Activated CD8-positive, alpha-beta memory T cell treated with anti-CD3 and anti-CD28 coated beads for 36 hours (primary cell): ENCODE measurements around the gene ERCC2. TPM values are rescaled to one million over a fixed set of nuclear protein-coding genes. Genes with fewer than 3 reads are reported as not detected.
"Not testable (repeated sequence)": the region's sequence is repeated elsewhere in the genome, so short reads cannot be mapped to it uniquely, and the experiment has no call there.

Experiments used
- CTCF ChIA-PET: fragments of 350-600 bp; sonication (Branson Sonifier 250); formaldehyde crosslinking; loops from one replicate; lab custom pipeline; 2021; ENCODE audit warnings: antibody characterized with exemption; lab: Charles Lee
- POLR2A ChIA-PET: fragments of 350-600 bp; sonication (Branson Sonifier 250); formaldehyde crosslinking; loops from one replicate; lab custom pipeline; 2021; ENCODE audit warnings: antibody characterized with exemption; lab: Charles Lee
- total RNA-seq, 2 experiments: library from RNA; stranded (reverse); gene quantifications; one replicate each; pipeline ENCODE4 v1.2.3, GENCODE V29; 2021

Gene ERCC2
- total RNA-seq, 2 experiments from 2014 or later, result 23.8 to 27.0 TPM

DNA sequence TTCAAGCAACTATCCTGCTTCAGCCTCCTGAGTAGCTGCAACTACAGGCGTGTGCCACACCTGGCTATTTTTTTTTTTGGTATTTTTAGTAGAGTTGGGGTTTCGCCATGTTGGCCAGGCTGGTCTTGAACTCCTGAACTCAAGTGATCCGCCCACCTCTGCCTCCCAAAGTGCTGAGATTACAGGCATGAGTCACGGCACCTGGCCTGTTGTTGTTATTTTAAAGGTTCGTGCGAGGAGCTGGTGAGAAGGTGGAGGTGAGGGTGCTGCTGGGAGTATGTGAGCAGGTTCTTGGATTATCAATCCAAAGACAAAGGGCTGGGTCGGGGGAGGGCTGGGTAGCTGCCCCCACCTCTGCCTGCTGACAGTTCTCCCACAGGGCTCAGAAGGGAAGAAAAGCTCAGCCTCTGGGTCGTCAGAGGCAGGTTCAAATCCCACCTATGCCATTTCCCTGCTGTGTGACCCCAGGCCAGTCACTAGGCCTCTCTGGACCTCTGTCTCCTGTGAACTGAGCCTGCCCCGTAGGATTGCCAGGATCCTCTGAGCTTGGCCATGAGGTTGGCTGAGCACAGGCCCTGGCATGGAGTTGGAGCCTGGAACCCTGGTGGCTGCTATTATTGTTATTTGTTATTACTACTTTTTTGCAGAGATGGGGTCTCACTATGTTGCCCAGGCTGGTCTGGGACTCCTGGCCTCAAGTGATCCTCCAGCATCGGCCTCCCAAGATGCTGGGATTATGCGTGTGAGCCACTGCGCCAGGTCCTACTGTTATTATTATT, 49.2 kb downstream of the ERCC2 start:
- POLR2A ChIA-PET, result no interaction called here
- CTCF ChIA-PET, result interaction anchor here (0.6 kb wide), 1 partner anchor 18 kb away, joined by 3 read pairs; no protein-coding TSS in a partner anchor

- CTCF ChIA-PET, result interaction anchor here (1.4 kb wide), 1 partner anchor 10 kb away, joined by 4 read pairs; no protein-coding TSS in a partner anchor
- POLR2A ChIA-PET, result no interaction called here
Observed at GRCh38 chr19:45315304-45315703, 55.1 kb downstream of the ERCC2 start.

DNA sequence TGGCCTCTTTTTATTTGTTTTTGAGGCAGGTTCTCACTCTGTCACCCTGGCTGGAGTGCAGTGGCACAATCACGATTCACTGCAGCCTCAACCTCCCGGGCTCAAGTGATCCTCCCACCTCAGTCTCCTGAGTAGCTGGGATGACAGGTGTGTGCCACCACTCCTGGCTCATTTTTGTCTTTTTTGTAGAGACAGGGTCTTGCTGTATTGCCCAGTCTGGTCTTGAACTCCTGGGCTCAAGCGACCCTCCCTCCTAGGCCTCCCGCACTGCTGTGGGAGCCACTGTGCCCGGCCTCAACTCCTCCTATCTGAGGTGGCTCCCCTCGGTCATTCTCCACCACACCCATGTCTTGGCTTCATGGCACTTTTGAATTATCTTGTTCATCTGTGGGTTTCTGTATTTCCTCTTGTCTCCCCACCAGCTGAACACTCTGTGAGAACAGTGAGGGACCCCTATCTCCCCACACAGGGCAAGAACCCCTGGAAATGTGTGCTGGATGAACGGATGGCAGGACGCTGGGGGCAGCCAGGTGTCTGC, 55.6 kb downstream of the ERCC2 start:
- ChIA-PET CTCF (interaction anchor here (1.4 kb wide), 1 partner anchor 10 kb away, joined by 4 read pairs; no protein-coding TSS in a partner anchor), POLR2A (no interaction called here)

DNA sequence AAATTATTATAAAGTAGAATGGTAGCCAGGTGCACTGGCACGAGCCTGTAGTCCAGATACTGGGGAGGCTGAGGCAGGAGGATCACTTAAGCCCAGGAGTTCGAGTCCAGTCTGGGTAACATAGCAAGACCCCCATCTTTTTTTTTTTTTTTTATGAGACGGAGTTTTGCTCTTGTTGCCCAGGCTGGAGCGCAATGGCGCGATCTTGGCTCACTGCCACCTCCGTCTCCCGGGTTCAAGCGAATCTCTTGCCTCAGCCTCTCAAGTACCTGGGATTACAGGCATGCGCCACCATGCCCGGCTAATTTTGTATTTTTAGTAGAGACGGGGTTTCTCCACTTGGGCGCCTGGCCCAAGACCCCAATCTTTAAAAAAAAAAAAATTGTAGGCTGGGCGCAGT, 58.1 kb downstream of the ERCC2 start:
- CTCF ChIA-PET, result not testable (repeated sequence)

GRCh38 chr19:45311621-45312020, 58.8 kb downstream of the ERCC2 start:
- ChIA-PET POLR2A (no interaction called here), CTCF (no interaction called here)

More for the DNA sequence above, 58.1 kb downstream of the ERCC2 start:
- POLR2A ChIA-PET, result not testable (repeated sequence)

DNA sequence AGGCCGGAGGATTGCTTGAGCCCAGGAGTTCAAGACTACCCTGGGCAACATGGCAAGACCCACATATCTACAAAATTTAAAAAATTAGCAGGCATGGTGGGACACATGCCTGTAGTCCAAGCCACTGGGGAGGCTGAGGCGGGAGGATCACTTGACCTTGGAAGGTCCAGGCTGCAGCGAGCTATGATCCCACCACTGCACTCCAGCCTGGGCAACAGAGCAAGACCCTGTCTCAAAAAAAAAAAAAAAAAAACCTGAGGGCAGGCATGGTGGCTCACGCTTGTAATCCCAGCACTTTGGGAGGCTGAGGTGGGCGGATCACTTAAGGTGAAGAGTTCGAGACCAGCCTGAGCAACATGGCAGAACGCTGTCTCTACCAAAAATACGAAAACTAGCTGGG, 61.1 kb downstream of the ERCC2 start:
- CTCF ChIA-PET, result not testable (repeated sequence)

DNA sequence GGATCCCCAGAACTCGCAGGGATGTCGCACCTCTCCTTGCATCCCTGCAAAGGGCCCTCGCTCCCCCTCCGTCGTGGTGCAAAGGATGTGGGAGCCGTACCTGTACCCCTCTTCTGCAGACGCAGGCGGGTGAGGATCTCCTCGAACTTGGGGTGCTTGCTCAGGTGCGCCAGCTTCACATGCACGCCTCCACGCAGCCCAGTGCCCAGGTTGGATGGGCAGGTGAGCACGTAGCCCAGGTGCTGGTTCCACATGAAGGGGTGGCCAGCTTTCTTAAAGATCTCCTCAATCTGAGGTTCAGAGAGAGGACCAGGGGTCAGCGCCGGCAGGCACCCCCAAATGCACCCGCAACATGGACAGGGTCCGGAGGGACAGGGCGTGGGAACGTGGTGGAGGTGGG, 63.0 kb downstream of the ERCC2 start:
- CTCF ChIA-PET, result no interaction called here

More for the DNA sequence above, 61.1 kb downstream of the ERCC2 start:
- POLR2A ChIA-PET, result not testable (repeated sequence)

GRCh38 chr19:45306518-45307027, 63.8 kb downstream of the ERCC2 start:
- ChIA-PET CTCF (no interaction called here), POLR2A (no interaction called here)

More for the DNA sequence above, 63.0 kb downstream of the ERCC2 start:
- POLR2A ChIA-PET, result no interaction called here

DNA sequence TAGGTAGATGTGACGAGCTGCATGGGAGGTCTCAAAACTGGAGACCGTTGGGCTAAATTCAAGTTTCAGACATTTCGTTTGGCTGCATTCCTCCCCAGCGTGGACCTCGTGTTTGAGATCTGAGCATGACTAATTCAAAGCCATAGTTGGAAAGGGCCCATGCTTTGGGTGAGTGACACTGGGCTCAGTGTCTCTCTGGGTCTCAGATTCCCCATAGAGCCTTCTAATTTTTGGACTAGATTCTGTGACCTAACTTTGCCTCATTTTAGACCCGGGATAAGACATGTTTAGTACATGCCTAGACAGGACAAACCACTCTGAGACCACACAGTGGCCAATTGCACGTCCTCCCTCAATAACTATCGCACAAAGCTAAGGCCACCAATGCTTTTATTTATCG, 64.3 kb downstream of the ERCC2 start:
- POLR2A ChIA-PET, result no interaction called here
- CTCF ChIA-PET, result no interaction called here

- ChIA-PET POLR2A (no interaction called here), CTCF (interaction anchor here (0.9 kb wide), 1 partner anchor 10 kb away, joined by 4 read pairs; no protein-coding TSS in a partner anchor)
Observed at GRCh38 chr19:45305421-45305820, 65.0 kb downstream of the ERCC2 start.

GRCh38 chr19:45305007-45305406, 65.4 kb downstream of the ERCC2 start:
- POLR2A ChIA-PET, result no interaction called here

GRCh38 chr19:45304141-45304926, 66.0 kb downstream of the ERCC2 start:
- CTCF ChIA-PET, result no interaction called here
- POLR2A ChIA-PET, result interaction anchor here (0.5 kb wide), 1 partner anchor 195 kb away, joined by 3 read pairs; no protein-coding TSS in a partner anchor

More at GRCh38 chr19:45305007-45305406, 65.4 kb downstream of the ERCC2 start:
- CTCF ChIA-PET, result interaction anchor here (0.9 kb wide), 1 partner anchor 10 kb away, joined by 4 read pairs; no protein-coding TSS in a partner anchor

DNA sequence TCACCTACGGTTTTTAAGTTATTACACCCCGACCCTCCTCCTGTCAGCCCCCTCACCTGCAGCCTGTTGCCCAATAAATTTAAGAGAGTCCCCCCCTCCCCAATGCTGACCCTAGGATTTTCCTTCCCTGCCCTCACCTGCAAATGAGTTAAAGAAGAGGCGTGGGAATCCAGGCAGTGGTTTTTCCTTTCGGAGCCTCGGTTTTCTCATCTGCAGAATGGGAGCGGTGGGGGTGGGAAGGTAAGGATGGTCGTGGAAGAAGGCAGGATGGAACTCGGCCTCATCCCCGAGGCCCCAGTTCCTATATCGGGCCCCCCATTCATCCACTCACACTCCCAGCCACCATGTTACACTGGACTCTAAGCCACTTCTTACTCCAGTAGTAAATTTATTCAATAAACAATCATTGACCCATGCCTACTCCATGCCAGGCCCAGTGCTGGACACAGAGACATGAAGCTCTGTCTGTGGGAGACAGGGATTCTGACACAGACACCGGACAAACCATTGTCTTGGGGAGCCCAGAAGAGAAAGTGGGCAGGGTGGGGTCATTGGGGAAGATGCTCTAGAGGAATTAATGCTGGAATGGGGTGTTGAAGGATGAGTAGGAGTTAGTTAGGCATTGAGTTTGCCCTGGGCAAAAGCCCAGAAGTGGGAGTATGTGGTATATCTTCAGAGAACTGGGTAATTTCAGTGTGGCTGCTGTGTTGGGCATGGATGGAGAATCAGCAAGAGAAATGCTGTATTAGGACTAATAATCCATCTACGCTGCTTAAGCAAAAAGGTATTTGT, 66.9 kb downstream of the ERCC2 start:
- POLR2A ChIA-PET, result interaction anchor here (0.5 kb wide), 1 partner anchor 194 kb away, joined by 3 read pairs; no protein-coding TSS in a partner anchor
- CTCF ChIA-PET, result no interaction called here

- POLR2A ChIA-PET, result no interaction called here
- CTCF ChIA-PET, result no interaction called here
Observed at GRCh38 chr19:45302416-45302815, 68.0 kb downstream of the ERCC2 start.

Other genes with a start within 250 kb of the ERCC2 start
- gene NKPD1, start 209.6 kb downstream of the ERCC2 start, total RNA-seq, result under 1 TPM; 0.06 TPM
- gene TRAPPC6A, start 192.3 kb downstream of the ERCC2 start, total RNA-seq, result 10 to 100 TPM; 20.7 to 21.4 TPM
- gene BLOC1S3, start 191.8 kb downstream of the ERCC2 start, total RNA-seq, result 10 to 100 TPM; 11.9 to 14.3 TPM
- gene EXOC3L2, start 125.2 kb downstream of the ERCC2 start, total RNA-seq, result not detected
- 10 to 100 TPM; 21.2 to 21.6 TPM for gene MARK4, start 119.3 kb downstream of the ERCC2 start, total RNA-seq
- gene CKM, start 47.7 kb downstream of the ERCC2 start, total RNA-seq, result not detected
- not detected for gene KLC3, start 29.8 kb downstream of the ERCC2 start, total RNA-seq
- gene PPP1R13L, start 34.5 kb upstream of the ERCC2 start, total RNA-seq, result 1 to 10 TPM; 3.4 to 3.9 TPM
- 10 to 100 TPM; 30.6 to 32.4 TPM for gene POLR1G, start 36.1 kb upstream of the ERCC2 start, total RNA-seq
- 10 to 100 TPM; 68.0 to 71.9 TPM for gene ERCC1, start 53.3 kb upstream of the ERCC2 start, total RNA-seq
- 1 to 10 TPM; 2.8 to 3.9 TPM for gene FOSB, start 97.4 kb upstream of the ERCC2 start, total RNA-seq
- gene RTN2, start 126.5 kb upstream of the ERCC2 start, total RNA-seq, result 1 to 10 TPM; 2.1 to 2.5 TPM
- 1 to 10 TPM; 2.0 to 3.0 TPM for gene PPM1N, start 127.9 kb upstream of the ERCC2 start, total RNA-seq
- gene VASP, start 136.9 kb upstream of the ERCC2 start, total RNA-seq, result 100 to 1,000 TPM; 186 to 193 TPM
- gene OPA3, start 214.2 kb upstream of the ERCC2 start, total RNA-seq, result 10 to 100 TPM; 14.0 to 14.5 TPM
- not detected for gene GPR4, start 231.6 kb upstream of the ERCC2 start, total RNA-seq